Measurements from ENCODE around the gene MIER3. TPM values are rescaled to one million over a fixed set of nuclear protein-coding genes. Genes with fewer than 3 reads are reported as not detected.

MIER3 gene
- total RNA-seq, 1 donor from 2014 or later = 22.2 TPM

DNA sequence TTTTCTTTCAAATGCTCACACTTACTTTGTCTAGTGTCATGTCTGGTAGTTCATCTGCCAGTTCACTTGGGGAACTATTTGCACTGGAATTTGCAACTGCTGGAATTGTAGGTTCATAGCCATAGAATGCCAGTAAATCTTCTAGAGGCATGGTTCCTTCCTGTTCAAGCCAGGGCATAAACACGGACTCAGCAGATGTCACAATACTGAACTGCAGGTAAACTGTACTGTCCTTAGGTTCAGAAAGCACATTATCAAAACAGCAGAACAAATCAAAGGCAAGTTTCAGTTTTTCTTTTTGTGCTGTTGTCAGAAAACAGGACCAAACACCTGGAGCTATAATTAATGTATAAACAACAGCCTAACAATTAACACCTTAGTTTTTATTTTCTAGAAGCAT lies 13.1 kb downstream of the MIER3 start:
- Mint-ChIP-seq H3K4me1 (no peaks in the 10 kb centered on the region), H3K27me3 (no peaks in the 10 kb centered on the region), H3K27ac (no peak overlapping the region), H3K4me3 (no peak overlapping the region), H3K36me3 (ENCODE audit: low read depth) (peaks cover 83% of the 10 kb centered on the region), H3K9me3 (no peaks in the 10 kb centered on the region)
- CTCF ChIA-PET = no interaction called here
- DNase-seq (no peak), ATAC-seq (ENCODE audit: low read depth) (no peak)
- POLR2A ChIA-PET = no interaction called here
- TF ChIP-seq CTCF (IDR thresholded peaks at IDR 0.05) = no peak
- intact Hi-C loops (cut with micrococcal nuclease) = no loop called here

DNA sequence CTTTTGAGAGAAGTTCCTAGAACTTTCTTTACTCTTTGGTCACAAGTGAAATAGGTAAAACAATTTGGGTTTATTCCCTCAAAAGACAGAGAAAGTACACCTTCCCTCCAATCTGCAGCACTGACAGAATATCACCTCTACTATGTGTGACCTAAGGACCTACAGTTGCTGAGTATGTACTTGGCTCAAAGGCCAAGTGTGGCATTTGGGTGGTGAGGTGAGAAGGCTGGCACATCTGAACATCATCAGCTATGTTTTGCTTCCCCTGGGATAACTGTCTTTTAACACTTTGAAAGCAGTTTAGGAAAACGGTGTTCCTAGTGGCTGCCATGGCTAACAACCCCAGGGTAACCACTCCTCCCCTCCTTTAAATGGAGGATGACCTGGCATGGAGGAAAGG lies 17.6 kb downstream of the MIER3 start:
- no peak for TF ChIP-seq CTCF (IDR thresholded peaks at IDR 0.05)
- no peak for ATAC-seq (ENCODE audit: low read depth)
- Mint-ChIP-seq H3K9me3 (no peaks in the 10 kb centered on the region), H3K27ac (no peak overlapping the region), H3K36me3 (ENCODE audit: low read depth) (peaks cover 69% of the 10 kb centered on the region), H3K4me1 (no peaks in the 10 kb centered on the region), H3K4me3 (no peak overlapping the region), H3K27me3 (no peaks in the 10 kb centered on the region)
- no peak for DNase-seq
- ChIA-PET POLR2A (no interaction called here), CTCF (no interaction called here)
- intact Hi-C loops (cut with micrococcal nuclease) = no loop called here

DNA sequence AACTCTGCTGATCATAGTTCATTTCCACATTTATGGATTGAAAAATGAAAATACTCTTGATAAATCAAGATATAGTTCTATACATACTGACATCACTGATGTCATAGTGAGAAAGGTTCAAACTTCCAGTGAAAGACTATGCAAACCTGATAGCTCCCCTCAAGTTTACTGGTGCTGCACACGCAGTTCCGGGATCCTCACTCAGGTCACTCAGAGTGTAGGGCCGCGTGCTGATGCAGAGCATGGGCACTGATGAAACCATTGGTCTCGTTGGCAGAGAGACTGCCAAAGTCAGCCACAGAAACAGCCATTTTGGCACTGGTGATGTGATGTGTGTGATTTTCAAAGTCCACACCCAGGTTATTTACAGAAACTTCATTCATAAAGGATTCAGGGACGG lies 29.0 kb downstream of the MIER3 start:
- Mint-ChIP-seq H3K27ac (no peak overlapping the region), H3K9me3 (no peaks in the 10 kb centered on the region), H3K4me1 (no peaks in the 10 kb centered on the region), H3K4me3 (no peak overlapping the region), H3K36me3 (ENCODE audit: low read depth) (peaks cover 59% of the 10 kb centered on the region), H3K27me3 (no peaks in the 10 kb centered on the region)
- intact Hi-C loops (cut with micrococcal nuclease) = no loop called here
- TF ChIP-seq CTCF (IDR thresholded peaks at IDR 0.05) = no peak
- ChIA-PET POLR2A (interaction anchor here (1.4 kb wide), 1 partner anchor 13 kb away, joined by 3 read pairs; no protein-coding TSS in a partner anchor), CTCF (no interaction called here)
- ATAC-seq (ENCODE audit: low read depth) (no peak), DNase-seq (no peak)

- intact Hi-C loops (cut with micrococcal nuclease) = no loop called here
- no peaks in the 10 kb centered on the region for H3K4me1 Mint-ChIP-seq
- POLR2A ChIA-PET = interaction anchor here (0.5 kb wide), 1 partner anchor 506 kb away, joined by 4 read pairs; no protein-coding TSS in a partner anchor
- no peaks in the 10 kb centered on the region for H3K27me3 Mint-ChIP-seq
- DNase-seq (no peak), ATAC-seq (ENCODE audit: low read depth) (no peak)
- CTCF ChIA-PET = no interaction called here
- H3K4me3 Mint-ChIP-seq = no peak overlapping the region
- peaks cover 34% of the 10 kb centered on the region for H3K36me3 Mint-ChIP-seq (ENCODE audit: low read depth)
- no peak for TF ChIP-seq CTCF (IDR thresholded peaks at IDR 0.05)
- no peaks in the 10 kb centered on the region for H3K9me3 Mint-ChIP-seq
- H3K27ac Mint-ChIP-seq = no peak overlapping the region
These were observed 31.8 kb downstream of the MIER3 start for GRCh38 chr5:56919942-56920662.

GRCh38 chr5:56918054-56918453 lies 33.9 kb downstream of the MIER3 start:
- DNase-seq = no peak
- Mint-ChIP-seq H3K4me1 (no peaks in the 10 kb centered on the region), H3K4me3 (no peak overlapping the region), H3K36me3 (ENCODE audit: low read depth) (peaks cover 18% of the 10 kb centered on the region), H3K9me3 (no peaks in the 10 kb centered on the region), H3K27ac (no peak overlapping the region), H3K27me3 (no peaks in the 10 kb centered on the region)
- intact Hi-C loops (cut with micrococcal nuclease) = no loop called here
- ChIA-PET CTCF (interaction anchor here (1.1 kb wide), 1 partner anchor 16 kb away, joined by 3 read pairs; no protein-coding TSS in a partner anchor), POLR2A (no interaction called here)
- ATAC-seq (ENCODE audit: low read depth) = no peak
- TF ChIP-seq CTCF (IDR thresholded peaks at IDR 0.05) = no peak

Measured in activated B cell treated with CpG ODN at 0.5 μM for 24 hours (primary cell).